Activated T-cell treated with anti-CD3 and anti-CD28 coated beads, Interleukin-2, amount 50 U/mL, for 48 hours (primary cell): ENCODE measurements around the gene KCNMB2.

Experiments used
- DNase-seq, 2 experiments: peaks; one replicate each; pipeline ENCODE4 v3.0.0-alpha.2; 2020

The KCNMB2 gene

DNA sequence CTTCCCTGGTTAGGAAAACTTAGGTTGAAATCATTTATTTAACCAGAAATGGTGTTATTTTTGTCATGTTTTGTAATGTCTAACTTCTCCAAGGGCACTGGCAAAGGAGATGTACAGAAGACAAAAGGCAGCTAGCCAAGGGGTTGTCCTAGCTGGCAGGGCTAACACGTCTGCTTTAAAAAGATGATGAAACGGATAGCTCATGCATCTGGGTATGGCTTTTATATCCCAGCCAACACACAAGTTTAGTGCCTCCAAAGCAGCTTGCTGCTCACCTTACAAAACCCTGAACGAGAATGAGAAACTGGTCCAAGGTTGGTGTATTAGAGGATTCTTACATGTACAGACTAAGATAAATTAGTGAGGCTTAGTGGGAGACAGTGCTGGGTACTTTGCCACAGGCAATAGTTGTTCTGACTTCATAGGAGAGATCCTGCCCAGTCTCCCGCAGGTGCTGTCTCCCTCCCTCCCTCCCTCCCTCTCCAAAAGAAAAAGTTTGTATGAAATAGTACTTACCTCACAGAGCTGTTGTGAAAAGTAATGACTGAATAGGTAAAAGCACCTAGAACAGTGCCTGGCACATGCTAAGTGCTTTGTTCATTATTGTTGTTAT is 47.8 kb downstream of the KCNMB2 start:
- DNase-seq = no peak

- no peak for DNase-seq
Observed at GRCh38 chr3:178584722-178585380, 48.6 kb downstream of the KCNMB2 start.

DNA sequence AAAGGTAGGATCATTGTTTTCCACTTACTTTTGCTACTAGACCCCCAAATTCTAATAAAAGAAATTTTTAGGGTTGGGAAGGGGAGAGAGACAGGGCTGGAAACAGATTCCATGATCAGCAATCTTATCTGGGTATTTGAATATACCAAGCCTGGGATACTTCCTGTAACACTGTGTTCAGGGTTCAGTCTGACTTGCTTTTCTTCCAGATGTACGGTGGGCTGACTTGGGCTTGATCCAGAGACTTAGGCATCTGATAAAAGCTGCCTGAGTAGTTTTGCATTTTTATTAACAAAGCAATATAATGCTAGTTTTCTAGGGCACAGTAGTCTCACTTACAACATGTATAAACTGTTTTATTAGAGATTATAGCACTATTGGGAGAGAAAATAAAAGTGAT is 49.2 kb downstream of the KCNMB2 start:
- no peak for DNase-seq

- DNase-seq = no peak
Observed at GRCh38 chr3:178586076-178586475, 49.8 kb downstream of the KCNMB2 start.

DNA sequence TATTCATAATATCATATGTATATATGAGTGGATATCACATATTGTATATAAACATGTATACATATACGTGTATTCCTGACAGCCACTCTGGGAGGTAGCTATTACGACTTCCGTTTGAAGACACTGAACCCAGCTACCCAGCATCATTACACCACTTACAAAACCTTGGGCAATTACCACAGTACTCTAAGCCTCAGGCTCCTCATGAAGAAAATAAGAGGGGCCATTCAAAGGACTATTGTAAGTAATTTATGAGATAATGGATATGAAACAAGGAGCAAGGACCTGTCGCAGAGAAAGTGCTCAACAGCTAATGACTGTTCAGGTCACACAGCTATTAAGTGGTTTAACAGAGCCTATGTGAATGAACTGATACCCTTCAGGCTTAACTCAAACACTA is 52.4 kb downstream of the KCNMB2 start:
- no peak for DNase-seq

DNA sequence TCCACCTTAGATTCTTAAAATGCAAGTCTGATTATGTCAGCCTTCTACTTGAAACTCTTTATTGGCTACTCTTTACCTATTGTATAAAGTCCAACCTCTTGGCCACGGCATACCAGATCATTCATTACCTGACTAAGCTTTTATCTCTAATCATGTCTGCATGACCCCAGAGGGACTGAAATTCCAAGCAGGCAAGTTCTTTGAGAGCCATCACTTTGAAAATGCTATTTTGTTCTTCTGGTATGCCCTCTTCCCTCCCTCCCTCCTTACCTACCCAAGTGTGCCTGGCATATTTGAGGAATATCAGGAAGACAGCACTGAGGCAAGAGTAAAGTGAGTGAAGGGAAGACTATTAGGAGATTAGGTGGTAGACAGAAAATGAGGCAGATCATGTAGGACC is 57.5 kb downstream of the KCNMB2 start:
- DNase-seq = no peak

DNA sequence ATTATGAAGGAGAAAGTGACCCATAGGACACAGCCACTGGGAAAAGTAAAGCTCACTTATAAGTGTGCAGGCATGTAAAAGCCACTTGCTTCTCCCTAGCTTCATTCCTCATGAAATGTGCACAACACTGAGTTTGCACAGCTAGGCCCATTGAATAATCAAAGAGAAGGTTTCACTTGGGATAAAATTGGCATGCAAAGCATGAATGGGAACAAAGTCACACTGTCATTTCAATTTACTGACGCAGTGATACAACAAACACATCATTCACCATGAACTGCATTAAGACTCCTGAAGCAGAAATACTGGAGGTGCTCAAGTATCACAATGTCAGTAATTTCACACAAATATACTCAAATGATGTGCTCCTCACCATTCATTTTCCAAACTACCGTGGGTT is 61.1 kb downstream of the KCNMB2 start:
- DNase-seq = no peak

- DNase-seq = no peak
Observed at GRCh38 chr3:178602856-178603255, 66.6 kb downstream of the KCNMB2 start.

DNA sequence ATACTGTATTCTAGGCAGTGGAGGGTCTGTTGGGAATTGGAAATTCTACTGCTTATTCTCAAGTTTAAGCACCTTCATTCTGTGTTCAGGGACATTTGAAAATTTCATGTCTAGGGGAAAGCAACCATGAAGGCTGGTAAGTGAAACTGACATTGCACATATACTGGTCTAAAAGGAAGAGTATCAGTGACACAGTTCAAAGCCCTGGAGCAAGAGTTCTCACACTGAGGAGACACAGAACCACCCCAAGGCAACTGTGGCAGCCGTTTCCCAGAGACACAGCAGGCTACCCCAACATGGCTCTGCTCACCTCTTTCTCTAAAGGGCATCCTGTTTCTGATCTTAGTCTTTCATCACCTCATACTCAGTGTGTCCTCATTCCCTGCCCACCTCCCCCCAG is 67.5 kb downstream of the KCNMB2 start:
- DNase-seq = no peak

GRCh38 chr3:178618197-178618596 is 82.0 kb downstream of the KCNMB2 start:
- DNase-seq = no peak

- DNase-seq = no peak
Observed at GRCh38 chr3:178618896-178619295, 82.7 kb downstream of the KCNMB2 start.

GRCh38 chr3:178623666-178624255 is 87.5 kb downstream of the KCNMB2 start:
- no peak for DNase-seq

DNA sequence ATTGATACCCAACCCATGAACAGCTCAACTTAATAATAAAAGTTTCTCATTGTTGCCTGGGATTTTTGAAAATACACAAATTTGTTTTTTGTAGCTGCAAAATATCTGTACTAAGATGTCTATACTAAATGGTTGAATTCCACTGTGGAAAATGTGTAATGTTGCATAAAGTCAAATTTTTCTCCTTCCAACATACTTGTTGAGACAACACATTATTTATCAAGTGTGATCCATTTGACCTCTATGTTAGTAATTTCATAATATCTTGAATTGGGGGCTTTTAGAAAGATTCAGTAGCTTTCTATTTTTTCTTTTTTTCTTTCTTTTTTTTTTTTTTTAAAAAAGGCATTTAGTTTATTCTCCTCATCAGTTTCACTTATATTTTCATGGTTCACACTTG is 88.0 kb downstream of the KCNMB2 start:
- DNase-seq = no peak

DNA sequence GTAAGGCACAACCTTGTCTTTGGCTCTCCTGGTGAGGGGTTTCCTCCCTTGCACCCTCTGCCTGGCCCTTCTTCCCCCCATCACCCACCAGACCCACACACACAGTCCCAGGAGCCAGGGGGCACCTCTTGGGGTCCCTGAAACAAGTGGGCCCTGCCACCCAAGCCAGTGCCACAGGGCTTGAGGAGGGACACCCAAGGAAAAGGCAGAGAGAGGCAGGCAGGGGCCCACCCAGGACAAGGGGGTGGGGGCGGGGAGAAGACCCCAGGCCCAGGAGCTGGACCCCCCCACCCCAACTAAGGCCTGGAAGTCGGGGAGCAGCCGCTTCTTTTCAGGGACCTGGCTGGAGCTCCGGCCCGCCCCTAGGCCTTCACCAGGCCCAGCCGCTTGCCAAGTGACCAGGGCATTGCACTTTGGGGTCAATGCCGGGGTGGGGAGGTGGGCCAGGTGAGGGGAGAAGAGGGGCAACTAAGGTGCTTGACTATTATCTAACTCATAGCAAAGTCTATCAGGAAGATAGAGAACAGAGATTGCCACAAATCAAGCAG is 88.9 kb downstream of the KCNMB2 start:
- no peak for DNase-seq

GRCh38 chr3:178628037-178628436 is 91.8 kb downstream of the KCNMB2 start:
- DNase-seq = no peak

DNA sequence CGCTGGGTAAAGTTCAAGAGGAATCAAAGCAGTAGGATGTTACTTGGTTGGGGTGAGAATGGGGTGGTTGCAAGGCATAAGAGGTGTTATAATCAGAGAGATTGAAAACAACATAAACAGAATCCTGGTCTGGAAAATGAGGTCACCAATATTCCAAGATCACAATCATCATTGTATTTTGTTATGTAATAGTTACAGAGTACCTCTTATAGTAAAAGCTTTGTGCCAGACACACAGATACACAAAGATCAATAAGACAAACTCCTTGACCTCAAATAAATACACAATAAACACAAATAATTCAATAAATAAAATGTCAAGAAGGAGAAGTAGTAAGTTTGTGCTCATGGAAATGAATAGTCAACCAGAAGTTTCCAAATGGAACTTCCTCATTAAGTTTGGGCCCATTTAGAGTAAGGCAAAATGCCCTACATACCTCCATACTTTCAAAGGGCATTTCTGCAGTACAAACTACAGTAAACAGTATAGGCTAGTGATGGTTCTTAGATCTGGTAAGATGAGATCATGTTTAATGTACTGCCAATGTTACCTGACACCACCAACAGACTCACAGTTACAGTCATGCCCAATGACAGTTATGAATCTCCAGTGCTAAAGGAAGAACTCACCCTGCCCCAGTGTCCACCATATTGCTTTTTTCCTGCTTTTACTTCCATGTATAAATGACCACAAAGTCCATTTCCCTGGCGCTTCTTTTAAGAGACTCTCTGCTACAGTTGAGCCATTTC is 93.4 kb downstream of the KCNMB2 start:
- DNase-seq = no peak

- no peak for DNase-seq
Observed at GRCh38 chr3:178631950-178632349, 95.7 kb downstream of the KCNMB2 start.

DNA sequence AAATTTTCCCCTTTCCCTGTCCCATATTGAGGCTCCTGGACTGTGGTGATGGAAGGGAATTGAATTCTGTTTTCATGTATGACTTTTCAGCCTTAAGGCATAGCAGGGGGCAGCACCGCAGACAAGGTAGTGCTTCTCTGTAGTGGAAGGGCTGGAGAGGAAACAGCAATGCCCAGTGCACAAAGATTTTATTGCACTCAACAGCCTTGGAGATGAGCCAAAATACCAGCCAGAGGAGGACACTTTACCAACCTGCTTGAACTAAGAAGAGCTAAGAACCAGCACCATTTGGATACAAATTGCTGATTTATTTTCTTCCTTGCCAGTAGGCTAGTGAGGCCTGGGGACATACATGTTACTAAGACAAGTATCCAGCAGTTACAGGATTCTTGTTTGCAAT is 98.7 kb downstream of the KCNMB2 start:
- no peak for DNase-seq

GRCh38 chr3:178637802-178638201 is 101.6 kb downstream of the KCNMB2 start:
- DNase-seq = no peak

- DNase-seq = no peak
Observed at GRCh38 chr3:178645503-178645902, 109.3 kb downstream of the KCNMB2 start.

- DNase-seq = no peak
Observed at GRCh38 chr3:178646186-178646862, 110.1 kb downstream of the KCNMB2 start.

DNA sequence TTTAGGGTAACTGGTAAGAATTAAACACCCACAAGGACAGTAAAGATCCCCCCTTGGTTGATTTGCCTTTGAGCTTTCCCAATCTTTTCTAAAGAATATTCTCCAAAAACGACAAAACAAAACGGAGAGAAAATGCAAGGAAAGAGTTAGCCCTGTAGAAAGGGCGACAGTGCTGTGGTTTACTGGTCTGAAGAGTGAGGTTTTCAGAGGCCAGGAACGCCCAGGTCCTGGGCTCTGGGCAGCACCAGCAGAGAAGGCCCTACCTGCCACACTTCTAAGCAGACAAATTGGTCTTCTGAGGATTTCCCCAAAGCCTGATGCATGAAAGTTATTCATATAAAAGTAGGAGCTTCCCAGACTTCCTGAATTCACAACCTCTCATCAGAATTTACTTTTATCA is 119.3 kb downstream of the KCNMB2 start:
- DNase-seq = no peak

- DNase-seq = no peak
Observed at GRCh38 chr3:178658694-178659325, 122.6 kb downstream of the KCNMB2 start.
